ENCODE results near the gene DUSP2.

DUSP2 gene

DNA sequence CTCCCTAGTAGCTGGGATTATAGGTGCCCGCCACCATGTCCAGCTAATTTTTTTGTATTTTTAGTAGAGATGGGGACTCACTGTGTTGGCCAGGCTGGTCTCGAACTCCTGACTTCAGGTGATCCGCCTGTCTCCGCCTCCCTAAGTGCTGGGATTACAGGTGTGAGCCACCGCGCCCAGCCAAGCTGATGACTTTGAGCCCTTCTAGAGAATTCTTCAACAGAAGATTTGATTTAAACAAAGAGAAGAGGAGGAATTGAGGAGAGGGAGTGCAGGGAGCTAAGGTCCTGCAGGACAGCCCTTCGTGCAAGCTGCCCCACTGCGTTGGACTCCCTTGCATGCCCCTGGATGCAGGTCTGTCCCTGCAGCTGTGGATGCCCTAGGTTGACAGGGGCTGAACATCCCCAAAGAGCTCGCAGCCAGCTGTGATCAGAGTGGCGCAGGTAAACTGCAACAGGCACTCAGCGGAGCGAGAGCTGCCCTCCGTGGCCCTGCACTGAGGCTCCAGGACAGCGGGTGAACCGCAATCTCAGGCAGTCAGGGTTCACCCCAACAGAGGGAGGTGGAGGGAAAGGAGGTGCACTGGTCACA is 42.5 kb downstream of the DUSP2 start:
- DNase-seq (ENCODE audit: low read depth in 2 of 2), result no peak

DNA sequence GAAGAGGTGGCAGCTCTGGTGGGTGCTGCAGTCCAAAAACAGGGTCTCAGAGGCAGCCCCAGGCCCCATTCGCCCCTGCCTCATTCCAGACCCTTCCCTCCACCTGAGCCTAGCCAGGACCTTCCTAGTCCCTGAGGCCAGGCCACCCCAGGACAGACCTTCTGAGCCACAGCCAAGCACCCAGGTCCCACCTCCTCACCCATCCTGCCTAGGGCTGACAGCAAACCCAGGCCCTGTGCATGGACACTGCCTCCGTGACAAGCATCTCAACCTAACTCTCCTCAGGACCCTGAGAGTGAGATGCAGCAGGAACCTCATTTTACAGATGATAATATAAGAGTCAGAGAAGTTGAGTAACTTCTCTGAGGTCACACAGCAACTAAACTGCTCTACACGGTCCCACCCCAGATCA is 44.3 kb downstream of the DUSP2 start:
- DNase-seq (ENCODE audit: low read depth in 2 of 2), result no peak

DNA sequence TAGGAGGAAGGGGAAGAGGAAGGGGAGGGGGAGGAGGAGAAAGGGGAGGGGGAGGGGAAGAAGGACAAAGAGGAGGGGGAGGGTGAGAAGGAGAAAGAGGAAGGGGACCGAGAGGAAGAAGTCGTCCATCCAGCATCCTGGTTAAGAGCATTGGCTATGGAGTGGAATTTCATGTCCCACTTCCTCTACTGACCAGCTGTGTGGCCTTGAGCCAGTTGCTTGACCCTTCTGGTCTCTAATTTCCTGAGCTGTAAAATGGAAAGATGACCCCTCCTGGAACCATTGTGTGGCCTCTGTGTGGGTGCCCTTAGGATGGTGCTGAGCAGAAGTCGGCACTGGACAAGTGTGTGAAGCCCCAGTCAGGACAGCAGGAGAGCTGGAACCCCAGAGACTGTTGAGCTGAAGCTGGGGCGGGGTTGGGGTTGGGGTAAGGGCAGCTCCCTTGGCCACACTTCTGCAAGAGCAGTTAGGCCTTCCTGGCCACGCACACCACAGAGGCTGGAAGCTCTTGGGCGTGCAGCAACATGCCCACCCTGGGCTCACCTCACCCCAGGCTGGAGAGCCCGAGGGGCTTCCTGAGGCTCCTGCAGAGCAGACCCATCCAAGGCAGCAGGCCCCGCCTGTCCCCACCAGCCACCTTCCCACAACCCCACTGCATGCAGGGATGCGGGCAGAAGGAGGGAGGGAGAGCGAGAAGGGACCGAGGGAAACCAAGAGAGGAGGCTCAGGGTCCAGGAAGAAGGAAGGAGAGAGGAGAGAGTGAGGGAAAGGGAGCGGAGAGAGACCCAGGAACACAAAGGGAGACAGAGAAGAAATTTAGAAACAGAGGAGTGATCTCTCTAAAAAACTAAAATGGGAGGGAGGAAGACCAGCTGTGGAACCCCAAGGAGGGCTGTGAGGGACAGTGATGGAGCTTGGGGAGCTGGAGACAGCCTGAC is 45.1 kb downstream of the DUSP2 start:
- no peak for DNase-seq (ENCODE audit: low read depth in 2 of 2)

DNA sequence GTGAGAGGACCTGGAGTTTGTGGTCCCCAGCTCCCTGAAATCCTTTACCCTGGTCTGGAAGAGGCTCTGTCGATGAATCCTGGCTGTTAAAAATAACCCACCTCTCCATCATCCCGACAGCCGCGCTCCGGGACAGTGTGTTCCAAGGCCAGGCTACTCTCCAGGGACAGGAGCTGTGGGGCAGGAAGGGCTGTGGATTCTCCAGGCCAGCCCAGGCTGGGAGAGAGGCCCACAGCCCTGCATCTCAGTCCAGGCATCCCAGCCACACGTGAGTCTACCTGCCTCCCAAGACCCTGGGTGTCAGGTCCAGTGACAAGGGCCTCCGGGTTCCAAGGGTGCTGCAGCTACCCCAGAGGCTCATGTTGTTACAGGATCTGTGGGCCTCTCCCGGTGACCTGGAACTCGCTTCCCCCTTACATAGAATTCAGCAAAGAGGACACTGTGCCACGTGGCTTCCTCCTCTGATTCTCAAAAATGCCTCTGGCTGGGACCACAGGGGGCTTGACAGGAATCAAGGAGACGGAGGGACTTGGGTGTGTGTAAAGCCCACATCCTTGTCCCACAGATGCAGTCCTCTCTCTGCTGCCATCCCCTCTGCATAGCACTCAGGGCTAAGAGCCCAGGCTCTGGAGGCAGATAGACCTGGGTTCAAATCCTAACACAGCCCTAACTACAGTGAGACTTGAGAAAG is 46.2 kb downstream of the DUSP2 start:
- DNase-seq (ENCODE audit: low read depth in 2 of 2), result no peak

DNA sequence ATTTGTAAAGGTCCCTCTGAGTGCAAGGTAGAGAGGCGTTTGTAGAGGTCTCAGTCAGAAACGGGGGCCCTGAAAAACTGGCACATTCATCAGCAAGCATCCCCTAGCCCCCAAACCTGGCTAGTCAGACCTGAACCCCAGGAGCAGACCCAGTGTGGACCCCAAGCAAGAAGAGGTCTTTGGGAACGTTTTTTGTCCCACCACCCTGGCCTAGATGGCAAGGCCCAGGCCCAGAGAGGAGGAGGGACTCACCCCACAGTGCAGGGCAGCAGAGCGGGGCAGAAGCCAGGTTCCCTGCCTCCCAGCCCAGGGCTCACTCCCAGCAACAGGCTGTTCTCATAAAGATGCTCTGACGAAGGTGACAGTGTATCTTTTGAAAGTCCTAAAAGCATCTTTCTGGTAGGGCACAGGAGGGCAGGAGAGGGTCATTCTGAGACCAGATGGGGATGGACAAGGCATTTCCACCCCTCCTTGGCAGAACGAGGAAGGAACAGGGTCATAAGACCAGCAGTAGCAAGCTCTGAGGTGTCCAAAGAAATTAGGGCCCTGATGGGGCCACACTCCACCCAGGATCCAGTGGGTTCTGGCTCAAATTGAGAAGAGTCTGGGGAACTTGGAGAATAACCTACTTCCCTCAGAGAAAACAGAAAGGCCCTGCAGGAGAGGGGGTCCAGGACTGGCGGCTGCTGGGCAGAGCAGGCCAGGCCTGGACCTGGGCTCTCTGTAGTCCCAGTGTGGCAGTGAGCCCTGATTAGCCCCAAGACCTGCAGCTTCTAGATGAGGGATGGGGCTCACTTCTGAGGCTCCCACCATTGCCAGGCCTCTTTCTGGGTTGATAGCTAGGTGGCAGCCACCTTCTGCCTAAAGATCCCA is 47.1 kb downstream of the DUSP2 start:
- no peak for DNase-seq (ENCODE audit: low read depth in 2 of 2)

DNA sequence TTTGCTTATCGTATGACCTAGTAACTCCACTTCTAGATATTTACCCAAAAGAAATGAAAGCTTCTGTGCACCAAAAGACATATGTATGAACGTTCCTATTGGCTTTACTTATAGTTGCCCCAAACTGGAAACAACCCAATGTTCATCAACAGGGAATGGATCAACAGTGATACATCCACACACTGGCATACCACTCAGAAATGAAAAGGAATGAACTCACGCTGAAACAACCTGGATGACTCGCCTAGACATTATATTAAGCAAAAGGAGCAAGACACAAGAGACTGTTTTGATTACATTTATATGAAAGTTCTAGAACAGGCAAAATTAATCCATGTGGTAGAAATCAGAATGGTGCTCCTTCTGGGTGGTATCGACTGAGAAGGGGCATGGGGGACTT is 47.8 kb downstream of the DUSP2 start:
- no peak for DNase-seq (ENCODE audit: low read depth in 2 of 2)

DNA sequence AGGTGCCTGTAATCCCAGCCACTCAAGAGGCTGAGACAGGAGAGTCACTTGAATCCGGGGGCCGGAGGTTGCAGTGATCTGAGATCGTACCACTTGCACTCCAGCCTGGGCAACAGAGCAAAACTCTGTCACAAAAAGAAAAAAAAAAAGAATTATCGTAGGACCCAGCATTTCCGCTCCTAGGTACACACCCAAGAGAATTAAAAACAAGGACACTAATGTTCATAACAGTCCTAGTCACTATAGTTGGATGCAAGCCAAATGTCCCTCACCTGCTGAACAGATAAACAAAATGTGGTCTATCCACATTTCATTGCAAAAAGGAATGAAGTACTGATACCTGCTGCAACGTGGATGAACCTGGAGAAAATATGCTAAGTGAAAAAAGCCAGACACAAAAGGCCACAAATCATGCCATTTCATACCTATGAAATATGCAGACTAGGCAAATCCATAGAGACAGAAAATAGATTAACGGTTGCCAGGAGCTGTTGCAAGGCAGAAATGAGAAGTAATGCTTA is 50.1 kb downstream of the DUSP2 start:
- DNase-seq (ENCODE audit: low read depth in 2 of 2), result no peak

DNA sequence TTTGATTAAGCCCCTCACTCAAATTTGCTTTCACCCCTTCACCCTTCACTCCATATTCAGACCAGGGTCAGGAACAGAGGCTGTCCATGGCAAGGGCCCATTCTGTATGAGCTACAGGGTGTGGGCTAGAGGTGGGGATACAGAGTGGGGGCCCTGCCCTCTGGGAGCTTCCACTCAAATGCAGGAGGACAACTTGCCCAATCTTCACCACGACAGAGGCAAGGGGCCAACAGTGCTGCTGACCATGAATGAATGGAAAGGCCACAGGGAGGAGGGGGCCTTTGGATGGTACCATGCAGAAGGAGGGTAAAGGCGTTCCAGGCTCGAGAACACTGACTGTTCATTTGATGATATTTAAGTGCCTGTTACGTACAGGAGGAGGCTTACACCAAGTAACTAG is 51.7 kb downstream of the DUSP2 start:
- DNase-seq (ENCODE audit: low read depth in 2 of 2), result no peak

Measured in stimulated activated CD4-positive, alpha-beta T cell treated with anti-CD3 and anti-CD28 coated beads, Interleukin-15, amount 100 ng/mL, for 48 hours (primary cell).